HCT116 (cell line): ENCODE results near the gene CACNB1.

Experiments used
- CEBPB ChIP-seq: IDR thresholded peaks from 2 replicates; pipeline ENCODE4 v1.6.1; 2012; ENCODE audit warnings: low read depth
- CTCF ChIP-seq, 3 experiments: fragments of 200-600 bp in 1 of 3; sonication (generic) in 1 of 3; IDR thresholded peaks in 2 of 3; conservative IDR thresholded peaks in 1 of 3; 2 replicates each; pipeline ENCODE4 v1.5.1; 2012 to 2017; ENCODE audit warnings: low read depth in 2 of 3, low read length in 2 of 3, antibody characterized with exemption in 1 of 3, borderline replicate concordance in 1 of 3, control low read depth in 1 of 3, mild to moderate bottlenecking in 1 of 3, mixed read lengths in 1 of 3, mixed run types in 1 of 3, moderate library complexity in 1 of 3; ENCODE audit not compliant: insufficient read depth in 1 of 3
- EZH2 ChIP-seq: fragments of 200-600 bp; sonication (generic); IDR thresholded peaks from 2 replicates; pipeline ENCODE4 v1.6.1; 2017; ENCODE audit warnings: antibody characterized with exemption, mixed run types
- JUND ChIP-seq: IDR thresholded peaks from 2 replicates; pipeline ENCODE4 v1.6.1; 2012
- POLR2A ChIP-seq: IDR thresholded peaks from 2 replicates; pipeline ENCODE4 v1.7.0; 2011; ENCODE audit warnings: borderline replicate concordance; ENCODE audit not compliant: insufficient read depth, insufficient read length; ENCODE audit errors: extremely low read depth
- POLR2AphosphoS5 ChIP-seq: IDR thresholded peaks from 2 replicates; pipeline ENCODE4 v1.6.1; 2011; ENCODE audit warnings: mild to moderate bottlenecking, low read depth, low read length, moderate library complexity
- RAD21 ChIP-seq: IDR thresholded peaks from 2 replicates; pipeline ENCODE4 v1.6.1; 2012; ENCODE audit warnings: low read depth, mild to moderate bottlenecking
- REST ChIP-seq: IDR thresholded peaks from 2 replicates; pipeline ENCODE4 v1.6.1; 2012; ENCODE audit warnings: low read depth
- SP1 ChIP-seq: IDR thresholded peaks from 2 replicates; pipeline ENCODE4 v1.6.1; 2012; ENCODE audit warnings: low read depth
- YY1 ChIP-seq: IDR thresholded peaks from 2 replicates; pipeline ENCODE4 v1.6.1; 2011; ENCODE audit warnings: low read length, low read depth, moderate library complexity, mild to moderate bottlenecking; ENCODE audit not compliant: insufficient replicate concordance; ENCODE audit errors: extremely low read depth
- ZNF274 ChIP-seq: fragments of 200-500 bp; sonication (Bioruptor generic); IDR thresholded peaks from 2 replicates; pipeline ENCODE4 v1.6.1; 2014; ENCODE audit warnings: mild to moderate bottlenecking, low read depth, low read length, inconsistent platforms
- TF ChIP-seq, protein P1 (sequence below): IDR thresholded peaks from 2 replicates; pipeline ENCODE4 v1.6.1; 2011; ENCODE audit warnings: mild to moderate bottlenecking, low read length, moderate library complexity; ENCODE audit not compliant: insufficient replicate concordance; ENCODE audit errors: extremely low read depth
- TF ChIP-seq, protein P2 (sequence below): IDR thresholded peaks from 2 replicates; pipeline ENCODE4 v1.6.1; 2012

DNA sequence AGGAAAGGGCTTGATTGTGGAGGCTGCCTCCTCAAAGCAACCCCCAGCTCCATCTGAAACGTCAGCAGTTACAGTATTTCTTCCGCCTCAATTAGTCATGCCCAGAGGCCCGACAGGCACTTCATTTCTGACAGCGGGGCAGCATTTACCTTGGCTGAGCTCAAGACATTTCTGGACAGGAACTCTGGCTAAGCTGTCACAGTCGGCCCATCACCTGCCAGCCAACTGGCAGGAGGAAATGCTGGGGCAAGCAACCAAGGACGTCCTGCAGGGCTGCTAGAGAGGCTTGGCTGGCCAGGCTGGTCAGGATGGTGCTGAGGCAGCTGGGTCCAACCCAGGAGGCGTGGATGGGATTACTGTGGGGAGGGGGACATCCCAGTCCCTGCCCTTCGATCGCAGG, 73.8 kb downstream of the CACNB1 start:
- TF ChIP-seq POLR2A, result no peak
- TF ChIP-seq CTCF (IDR thresholded peaks at IDR 0.05 in 2 of 3, conservative IDR thresholded peaks at IDR 0.05 in 1 of 3; ENCODE audit: borderline replicate concordance in 1 of 3, insufficient read depth in 1 of 3, low read depth in 2 of 3, low read length in 2 of 3), result no peak
- TF ChIP-seq EZH2, result no peak
- no peak for TF ChIP-seq POLR2AphosphoS5
- TF ChIP-seq, protein P1, sequence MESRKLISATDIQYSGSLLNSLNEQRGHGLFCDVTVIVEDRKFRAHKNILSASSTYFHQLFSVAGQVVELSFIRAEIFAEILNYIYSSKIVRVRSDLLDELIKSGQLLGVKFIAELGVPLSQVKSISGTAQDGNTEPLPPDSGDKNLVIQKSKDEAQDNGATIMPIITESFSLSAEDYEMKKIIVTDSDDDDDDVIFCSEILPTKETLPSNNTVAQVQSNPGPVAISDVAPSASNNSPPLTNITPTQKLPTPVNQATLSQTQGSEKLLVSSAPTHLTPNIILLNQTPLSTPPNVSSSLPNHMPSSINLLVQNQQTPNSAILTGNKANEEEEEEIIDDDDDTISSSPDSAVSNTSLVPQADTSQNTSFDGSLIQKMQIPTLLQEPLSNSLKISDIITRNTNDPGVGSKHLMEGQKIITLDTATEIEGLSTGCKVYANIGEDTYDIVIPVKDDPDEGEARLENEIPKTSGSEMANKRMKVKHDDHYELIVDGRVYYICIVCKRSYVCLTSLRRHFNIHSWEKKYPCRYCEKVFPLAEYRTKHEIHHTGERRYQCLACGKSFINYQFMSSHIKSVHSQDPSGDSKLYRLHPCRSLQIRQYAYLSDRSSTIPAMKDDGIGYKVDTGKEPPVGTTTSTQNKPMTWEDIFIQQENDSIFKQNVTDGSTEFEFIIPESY, result no peak
- no peak for TF ChIP-seq SP1
- TF ChIP-seq YY1, result no peak
- no peak for TF ChIP-seq REST
- TF ChIP-seq, protein P2, sequence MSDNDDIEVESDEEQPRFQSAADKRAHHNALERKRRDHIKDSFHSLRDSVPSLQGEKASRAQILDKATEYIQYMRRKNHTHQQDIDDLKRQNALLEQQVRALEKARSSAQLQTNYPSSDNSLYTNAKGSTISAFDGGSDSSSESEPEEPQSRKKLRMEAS, result no peak
- no peak for TF ChIP-seq ZNF274
- TF ChIP-seq RAD21, result no peak
- no peak for TF ChIP-seq JUND
- no peak for TF ChIP-seq CEBPB
